K562 (cell line): ENCODE measurements around the gene CCNQ. TPM values are rescaled to one million over a fixed set of nuclear protein-coding genes. Genes with fewer than 3 reads are reported as not detected.
A peak's percentile ranks its signal among the peaks of the same experiment; 100 is the strongest.

ENCODE experiments used
- CC2D1A ChIP-seq: fragments of 450-650 bp; IDR thresholded peaks from 2 replicates; pipeline ENCODE4 v1.6.1; 2017; ENCODE audit warnings: mild to moderate bottlenecking
- DIDO1 ChIP-seq: fragments of 450-650 bp; IDR thresholded peaks from 2 replicates; pipeline ENCODE4 v1.6.1; 2016; ENCODE audit warnings: low read depth, missing biosample characterization, missing genetic modification characterization
- HES1 ChIP-seq: fragments of 450-650 bp; IDR thresholded peaks from 2 replicates; pipeline ENCODE4 v1.6.1; 2016; ENCODE audit warnings: low read depth, mild to moderate bottlenecking, moderate library complexity
- HLTF ChIP-seq: fragments of 450-650 bp; IDR thresholded peaks from 2 replicates; pipeline ENCODE4 v1.6.1; 2016
- MAZ ChIP-seq, 2 experiments: fragments of 450-650 bp in 1 of 2; sonication (generic) in 1 of 2; formaldehyde crosslinking; IDR thresholded peaks in 1 of 2; conservative IDR thresholded peaks in 1 of 2; 2 replicates each; pipeline versions ENCODE4 v1.4.0 to v1.5.0; 2020; ENCODE audit warnings: mild to moderate bottlenecking in 1 of 2, missing genetic modification reagents in 1 of 2
- PHF20 ChIP-seq: fragments of 450-650 bp; IDR thresholded peaks from 2 replicates; pipeline ENCODE4 v1.6.1; 2018; ENCODE audit not compliant: partially characterized antibody
- POLR2G ChIP-seq: fragments of 200-400 bp; formaldehyde crosslinking; IDR thresholded peaks from 2 replicates; pipeline ENCODE4 v1.6.1; 2017; ENCODE audit warnings: low read depth, mild to moderate bottlenecking, antibody characterized with exemption, low read length, moderate library complexity
- SIRT6 ChIP-seq: IDR thresholded peaks from one replicate; pipeline ENCODE4 v1.6.1; 2012; ENCODE audit warnings: low read depth, mild to moderate bottlenecking, control low read depth, inconsistent platforms, low read length, moderate library complexity
- SMAD3 ChIP-seq: fragments of 450-650 bp; formaldehyde crosslinking; conservative IDR thresholded peaks from 2 replicates; pipeline ENCODE4 v1.4.0; 2020; ENCODE audit warnings: mild to moderate bottlenecking
- SMARCA5 ChIP-seq: fragments of 450-650 bp; IDR thresholded peaks from 2 replicates; pipeline ENCODE4 v1.6.1; 2016
- ZNF384 ChIP-seq: IDR thresholded peaks from 2 replicates; pipeline ENCODE4 v1.6.1; 2012; ENCODE audit warnings: low read depth, low read length, improper control_type of control experiment
- ZNF444 ChIP-seq: fragments of 250-450 bp; sonication (Bioruptor Pico); IDR thresholded peaks from 2 replicates; pipeline ENCODE4 v1.4.0; 2020; ENCODE audit warnings: mild to moderate bottlenecking, moderate library complexity
- polyA plus RNA-seq, 8 experiments: library from polyadenylated mRNA; depleted of rRNA in 4 of 8; stranded (reverse) in 5 of 8; unstranded in 3 of 8; fragments of >200 nt; fragmentation: Nextera tagmentation in 2 of 8; fragmentation: Illumina TruSeq in 1 of 8; extraction: Ambion mirVana in 2 of 8; extraction: Trizol in 1 of 8; gene quantifications; 2 replicates each; pipeline versions ENCODE4 v1.2.1 to v1.2.3, GENCODE V29; 2011 to 2014; ENCODE audit warnings: inconsistent platforms in 1 of 8, missing spikeins in 1 of 8
- total RNA-seq, 7 experiments: library from RNA; depleted of rRNA in 6 of 7; stranded (reverse); fragments of >200 nt in 6 of 7; fragmentation: Illumina TruSeq in 2 of 7; extraction: Trizol in 2 of 7; gene quantifications; 2 replicates each; pipeline versions ENCODE4 v1.2.1 to v1.2.3, GENCODE V29; 2011 to 2021; ENCODE audit warnings: low replicate concordance in 1 of 7
- TF ChIP-seq, protein P1 (sequence below), 2 experiments: fragments of 450-650 bp; IDR thresholded peaks; 2 replicates each; pipeline ENCODE4 v1.6.1; 2016; ENCODE audit warnings: mild to moderate bottlenecking in 2 of 2, borderline replicate concordance in 1 of 2, low read depth in 1 of 2, moderate library complexity in 1 of 2
- TF ChIP-seq, protein P2 (sequence below): fragments of 450-650 bp; formaldehyde crosslinking; IDR thresholded peaks from 2 replicates; pipeline ENCODE4 v1.4.0; 2022; ENCODE audit warnings: missing genetic modification characterization
- TF ChIP-seq, protein P3 (sequence below): fragments of 250-450 bp; sonication (Bioruptor Pico); IDR thresholded peaks from 2 replicates; pipeline ENCODE4 v1.4.0; 2020; ENCODE audit warnings: mild to moderate bottlenecking, moderate library complexity

CCNQ gene
- total and polyA plus RNA-seq, 9 of the 15 experiments (the other 6 are each of a cell fraction or from before 2014, with no cell fraction given): 0.92 to 53.8 (median 25.3) TPM

DNA sequence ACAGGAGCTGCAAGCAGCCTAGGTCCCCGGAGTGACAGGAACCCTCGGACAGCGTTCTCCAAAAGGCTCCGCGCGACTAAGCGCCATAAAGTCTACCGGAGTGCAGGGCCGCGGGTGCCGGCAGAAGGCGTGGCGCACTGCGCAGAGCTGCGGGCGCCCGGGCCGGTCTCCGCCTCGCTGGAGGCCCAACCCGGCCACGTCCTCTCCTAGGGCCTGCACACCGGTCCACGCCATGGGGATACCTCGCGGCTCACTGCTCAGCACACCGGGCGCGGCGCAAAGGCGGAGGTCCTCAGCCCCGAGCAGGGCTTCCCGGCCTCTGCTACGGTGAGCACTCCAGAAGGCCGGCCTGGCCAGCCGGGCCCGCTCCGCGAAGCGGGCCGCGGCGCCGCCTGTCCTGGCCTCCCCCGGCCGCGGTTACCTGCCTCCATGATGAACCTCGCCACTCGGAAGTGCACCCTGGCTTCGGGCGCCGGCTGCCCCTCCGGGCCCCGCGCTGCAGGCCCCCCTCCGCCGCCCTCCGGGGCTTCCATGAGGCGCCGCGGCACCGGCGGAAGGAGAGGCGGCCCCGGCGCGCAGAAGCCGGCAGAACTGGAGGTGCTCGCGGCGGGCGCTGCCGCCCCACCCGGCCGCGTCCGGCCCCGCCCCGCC, at the start of gene CCNQ (continued):
- TF ChIP-seq, protein P1, sequence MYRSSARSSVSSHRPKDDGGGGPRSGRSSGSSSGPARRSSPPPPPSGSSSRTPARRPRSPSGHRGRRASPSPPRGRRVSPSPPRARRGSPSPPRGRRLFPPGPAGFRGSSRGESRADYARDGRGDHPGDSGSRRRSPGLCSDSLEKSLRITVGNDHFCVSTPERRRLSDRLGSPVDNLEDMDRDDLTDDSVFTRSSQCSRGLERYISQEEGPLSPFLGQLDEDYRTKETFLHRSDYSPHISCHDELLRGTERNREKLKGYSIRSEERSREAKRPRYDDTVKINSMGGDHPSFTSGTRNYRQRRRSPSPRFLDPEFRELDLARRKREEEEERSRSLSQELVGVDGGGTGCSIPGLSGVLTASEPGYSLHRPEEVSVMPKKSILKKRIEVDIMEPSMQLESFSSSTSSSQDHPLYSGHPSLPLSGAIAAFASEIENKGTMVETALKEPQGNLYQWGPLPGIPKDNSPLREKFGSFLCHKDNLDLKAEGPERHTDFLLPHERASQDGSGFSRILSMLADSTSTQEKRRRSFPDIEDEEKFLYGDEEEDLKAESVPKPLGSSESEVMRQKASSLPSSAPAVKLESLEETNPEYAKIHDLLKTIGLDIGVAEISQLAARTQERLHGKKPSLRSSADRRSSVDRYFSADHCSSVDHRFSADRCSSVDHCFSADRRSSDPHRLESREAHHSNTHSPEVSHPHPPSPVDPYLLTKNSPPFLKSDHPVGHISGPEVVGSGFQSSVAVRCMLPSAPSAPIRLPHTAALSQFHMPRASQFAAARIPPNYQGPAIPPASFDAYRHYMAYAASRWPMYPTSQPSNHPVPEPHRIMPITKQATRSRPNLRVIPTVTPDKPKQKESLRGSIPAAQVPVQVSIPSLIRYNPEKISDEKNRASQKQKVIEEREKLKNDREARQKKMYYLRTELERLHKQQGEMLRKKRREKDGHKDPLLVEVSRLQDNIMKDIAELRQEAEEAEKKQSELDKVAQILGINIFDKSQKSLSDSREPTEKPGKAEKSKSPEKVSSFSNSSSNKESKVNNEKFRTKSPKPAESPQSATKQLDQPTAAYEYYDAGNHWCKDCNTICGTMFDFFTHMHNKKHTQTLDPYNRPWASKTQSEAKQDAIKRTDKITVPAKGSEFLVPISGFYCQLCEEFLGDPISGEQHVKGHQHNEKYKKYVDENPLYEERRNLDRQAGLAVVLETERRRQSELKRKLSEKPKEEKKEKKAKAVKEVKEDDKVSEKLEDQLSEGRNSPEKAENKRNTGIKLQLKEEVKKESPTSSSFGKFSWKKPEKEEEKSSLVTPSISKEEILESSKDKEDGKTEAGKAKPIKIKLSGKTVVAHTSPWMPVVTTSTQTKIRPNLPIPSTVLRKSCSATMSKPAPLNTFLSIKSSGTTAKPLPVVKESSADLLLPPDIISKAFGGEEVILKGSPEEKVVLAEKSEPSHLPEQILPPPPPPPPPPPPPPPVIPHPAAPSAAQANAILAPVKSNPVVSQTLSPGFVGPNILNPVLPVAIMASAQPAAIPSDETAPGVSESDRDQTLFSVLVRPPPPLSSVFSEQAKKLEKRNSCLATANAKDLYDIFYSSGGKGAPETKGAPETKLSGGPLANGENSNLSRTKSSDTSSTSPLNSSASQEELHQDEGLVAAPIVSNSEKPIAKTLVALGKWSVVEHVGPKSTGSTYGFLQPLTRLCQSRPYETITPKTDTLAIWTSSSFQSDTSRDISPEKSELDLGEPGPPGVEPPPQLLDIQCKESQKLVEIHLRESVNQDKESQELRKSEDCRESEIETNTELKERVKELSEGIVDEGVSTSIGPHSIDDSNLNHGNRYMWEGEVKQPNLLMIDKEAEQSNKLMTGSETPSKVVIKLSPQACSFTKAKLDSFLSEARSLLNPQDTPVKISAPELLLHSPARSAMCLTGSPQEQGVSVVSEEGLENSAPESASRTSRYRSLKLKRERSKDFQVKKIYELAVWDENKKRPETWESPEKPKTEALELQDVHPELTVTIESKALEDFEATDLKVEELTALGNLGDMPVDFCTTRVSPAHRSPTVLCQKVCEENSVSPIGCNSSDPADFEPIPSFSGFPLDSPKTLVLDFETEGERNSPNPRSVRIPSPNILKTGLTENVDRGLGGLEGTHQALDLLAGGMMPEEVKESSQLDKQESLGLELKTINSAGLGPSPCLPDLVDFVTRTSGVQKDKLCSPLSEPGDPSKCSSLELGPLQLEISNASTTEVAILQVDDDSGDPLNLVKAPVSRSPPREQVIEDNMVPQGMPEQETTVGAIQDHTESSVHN (IDR thresholded peaks at IDR 0.05; ENCODE audit: borderline replicate concordance in 1 of 2, low read depth in 1 of 2): no peak
- TF ChIP-seq ZNF444 (CRISPR knock-in tag) (no peak), PHF20 (no peak), MAZ (CRISPR knock-in tag; conservative IDR thresholded peaks at IDR 0.05 in 1 of 2, IDR thresholded peaks at IDR 0.05 in 1 of 2) (no peak), HES1 (no peak), SIRT6 (no peak), HLTF (no peak), SMAD3 (CRISPR knock-in tag) (no peak), SMARCA5 (no peak), ZNF384 (no peak), POLR2G (peak; percentile 86), CC2D1A (no peak), DIDO1 (tag) (no peak)
- TF ChIP-seq, protein P2, sequence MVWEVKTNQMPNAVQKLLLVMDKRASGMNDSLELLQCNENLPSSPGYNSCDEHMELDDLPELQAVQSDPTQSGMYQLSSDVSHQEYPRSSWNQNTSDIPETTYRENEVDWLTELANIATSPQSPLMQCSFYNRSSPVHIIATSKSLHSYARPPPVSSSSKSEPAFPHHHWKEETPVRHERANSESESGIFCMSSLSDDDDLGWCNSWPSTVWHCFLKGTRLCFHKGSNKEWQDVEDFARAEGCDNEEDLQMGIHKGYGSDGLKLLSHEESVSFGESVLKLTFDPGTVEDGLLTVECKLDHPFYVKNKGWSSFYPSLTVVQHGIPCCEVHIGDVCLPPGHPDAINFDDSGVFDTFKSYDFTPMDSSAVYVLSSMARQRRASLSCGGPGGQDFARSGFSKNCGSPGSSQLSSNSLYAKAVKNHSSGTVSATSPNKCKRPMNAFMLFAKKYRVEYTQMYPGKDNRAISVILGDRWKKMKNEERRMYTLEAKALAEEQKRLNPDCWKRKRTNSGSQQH: no peak
- TF ChIP-seq, protein P3, sequence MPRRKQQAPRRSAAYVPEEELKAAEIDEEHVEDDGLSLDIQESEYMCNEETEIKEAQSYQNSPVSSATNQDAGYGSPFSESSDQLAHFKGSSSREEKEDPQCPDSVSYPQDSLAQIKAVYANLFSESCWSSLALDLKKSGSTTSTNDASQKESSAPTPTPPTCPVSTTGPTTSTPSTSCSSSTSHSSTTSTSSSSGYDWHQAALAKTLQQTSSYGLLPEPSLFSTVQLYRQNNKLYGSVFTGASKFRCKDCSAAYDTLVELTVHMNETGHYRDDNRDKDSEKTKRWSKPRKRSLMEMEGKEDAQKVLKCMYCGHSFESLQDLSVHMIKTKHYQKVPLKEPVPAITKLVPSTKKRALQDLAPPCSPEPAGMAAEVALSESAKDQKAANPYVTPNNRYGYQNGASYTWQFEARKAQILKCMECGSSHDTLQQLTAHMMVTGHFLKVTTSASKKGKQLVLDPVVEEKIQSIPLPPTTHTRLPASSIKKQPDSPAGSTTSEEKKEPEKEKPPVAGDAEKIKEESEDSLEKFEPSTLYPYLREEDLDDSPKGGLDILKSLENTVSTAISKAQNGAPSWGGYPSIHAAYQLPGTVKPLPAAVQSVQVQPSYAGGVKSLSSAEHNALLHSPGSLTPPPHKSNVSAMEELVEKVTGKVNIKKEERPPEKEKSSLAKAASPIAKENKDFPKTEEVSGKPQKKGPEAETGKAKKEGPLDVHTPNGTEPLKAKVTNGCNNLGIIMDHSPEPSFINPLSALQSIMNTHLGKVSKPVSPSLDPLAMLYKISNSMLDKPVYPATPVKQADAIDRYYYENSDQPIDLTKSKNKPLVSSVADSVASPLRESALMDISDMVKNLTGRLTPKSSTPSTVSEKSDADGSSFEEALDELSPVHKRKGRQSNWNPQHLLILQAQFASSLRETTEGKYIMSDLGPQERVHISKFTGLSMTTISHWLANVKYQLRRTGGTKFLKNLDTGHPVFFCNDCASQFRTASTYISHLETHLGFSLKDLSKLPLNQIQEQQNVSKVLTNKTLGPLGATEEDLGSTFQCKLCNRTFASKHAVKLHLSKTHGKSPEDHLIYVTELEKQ: no peak
